Measurements from ENCODE around the gene ZHX3. TPM values are rescaled to one million over a fixed set of nuclear protein-coding genes. Genes with fewer than 3 reads are reported as not detected.

ZHX3 gene
- total and polyA plus RNA-seq, 5 experiments from 2014 or later, result 3.3 to 14.4 (median 10.4) TPM

- POLR2A ChIA-PET, result no interaction called here
- peaks cover 9 to 44% (median 28%) of the 10 kb centered on the region in 4 donors for H3K4me1 Mint-ChIP-seq
- peaks cover 0 to 39% (median 0%) of the 10 kb centered on the region in 3 donors for H3K36me3 Mint-ChIP-seq
- ATAC-seq (no peak), DNase-seq (no peak)
- no peaks in the 10 kb centered on the region for H3K9me3 Mint-ChIP-seq
- peak overlapping the region; percentile 44 to 85 (median 78) for H3K27ac Mint-ChIP-seq
- H3K4me3 Mint-ChIP-seq, result no peak overlapping the region
- no peaks in the 10 kb centered on the region for H3K27me3 Mint-ChIP-seq
Measured at GRCh38 chr20:41178904-41179432, 138.6 kb downstream of the ZHX3 start.

GRCh38 chr20:41178495-41178894 is 139.0 kb downstream of the ZHX3 start:
- Mint-ChIP-seq H3K27ac (peak overlapping the region in 9 of 10 donors; percentile 58 to 85 (median 83)), H3K4me1 (peaks cover 8 to 48% (median 28%) of the 10 kb centered on the region in 4 donors), H3K36me3 (peaks cover 0 to 44% (median 0%) of the 10 kb centered on the region in 3 donors), H3K4me3 (no peak overlapping the region), H3K27me3 (no peaks in the 10 kb centered on the region), H3K9me3 (no peaks in the 10 kb centered on the region)
- POLR2A ChIA-PET, result no interaction called here
- ATAC-seq (no peak), DNase-seq (no peak)

GRCh38 chr20:41177636-41178035 is 139.9 kb downstream of the ZHX3 start:
- peaks cover 0 to 53% (median 0%) of the 10 kb centered on the region in 3 donors for H3K36me3 Mint-ChIP-seq
- DNase-seq (peak in 1 of 10 donors; percentile 7), ATAC-seq (no peak)
- POLR2A ChIA-PET, result interaction anchor here (1.5 kb wide), 1 partner anchor 14 kb away, joined by 3 read pairs; no protein-coding TSS in a partner anchor
- peak overlapping the region in 9 of 10 donors; percentile 52 to 91 (median 83) for H3K27ac Mint-ChIP-seq
- no peak overlapping the region for H3K4me3 Mint-ChIP-seq
- H3K27me3 Mint-ChIP-seq, result no peaks in the 10 kb centered on the region
- H3K4me1 Mint-ChIP-seq, result peaks cover 14 to 55% (median 32%) of the 10 kb centered on the region in 4 donors
- no peaks in the 10 kb centered on the region for H3K9me3 Mint-ChIP-seq

- DNase-seq (peak in 1 of 10 donors; percentile 10), ATAC-seq (no peak)
- Mint-ChIP-seq H3K9me3 (no peaks in the 10 kb centered on the region), H3K4me3 (no peak overlapping the region), H3K27me3 (no peaks in the 10 kb centered on the region), H3K27ac (peak overlapping the region; percentile 58 to 91 (median 80)), H3K36me3 (peaks cover 0 to 59% (median 2%) of the 10 kb centered on the region in 3 donors), H3K4me1 (peaks cover 16 to 55% (median 31%) of the 10 kb centered on the region in 4 donors)
- POLR2A ChIA-PET, result interaction anchor here (0.9 to 1.5 kb wide), 2 partner anchors 13 to 42 kb away, joined by 3 read pairs; no protein-coding TSS in a partner anchor
Measured at GRCh38 chr20:41176711-41177552, 140.6 kb downstream of the ZHX3 start.

GRCh38 chr20:41175727-41176330 is 141.7 kb downstream of the ZHX3 start:
- Mint-ChIP-seq H3K27me3 (no peaks in the 10 kb centered on the region), H3K9me3 (no peaks in the 10 kb centered on the region), H3K4me1 (peaks cover 22 to 58% (median 32%) of the 10 kb centered on the region in 4 donors), H3K27ac (peak overlapping the region; percentile 58 to 91 (median 80)), H3K36me3 (peaks cover 0 to 68% (median 2%) of the 10 kb centered on the region in 3 donors), H3K4me3 (no peak overlapping the region)
- POLR2A ChIA-PET, result interaction anchor here (0.6 to 1.3 kb wide), 3 partner anchors 38 to 57 kb away, joined by 3 read pairs; partner anchors contain the start of gene PLCG1
- ATAC-seq, result no peak
- peak in 1 of 10 donors; percentile 11 for DNase-seq

- no peak overlapping the region for H3K4me3 Mint-ChIP-seq
- peaks cover 0 to 2% (median 0%) of the 10 kb centered on the region in 5 donors for H3K27me3 Mint-ChIP-seq
- no peaks in the 10 kb centered on the region for H3K9me3 Mint-ChIP-seq
- DNase-seq (no peak), ATAC-seq (no peak)
- peaks cover 24 to 60% (median 37%) of the 10 kb centered on the region in 4 donors for H3K4me1 Mint-ChIP-seq
- H3K27ac Mint-ChIP-seq, result peak overlapping the region in 9 of 10 donors; percentile 41 to 89 (median 78)
- POLR2A ChIA-PET, result interaction anchor here (1.3 to 4.0 kb wide), 2 partner anchors 37 kb away, joined by 3 to 59 read pairs; partner anchors contain the start of gene PLCG1
- peaks cover 0 to 73% (median 4%) of the 10 kb centered on the region in 3 donors for H3K36me3 Mint-ChIP-seq
Measured at GRCh38 chr20:41175201-41175651, 142.3 kb downstream of the ZHX3 start.

DNA sequence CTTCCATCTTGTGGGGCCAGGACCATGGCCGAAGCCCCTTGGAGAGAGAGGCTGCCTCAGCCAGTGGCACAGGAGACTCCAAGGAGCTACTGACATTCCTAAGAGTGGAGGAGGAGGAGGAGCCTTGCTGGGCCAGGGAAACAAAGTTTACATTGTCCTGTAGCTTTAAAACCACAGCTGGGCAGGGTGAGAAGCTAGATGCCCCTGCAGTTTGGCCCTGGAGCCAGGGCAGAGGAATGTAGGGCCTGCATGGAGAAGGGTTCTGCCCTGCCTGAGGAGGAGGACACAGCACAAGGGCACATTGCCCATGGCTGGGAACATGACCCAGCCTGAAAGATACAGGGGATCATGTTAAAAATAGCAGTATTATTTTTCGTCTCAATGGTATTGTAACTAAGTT is 142.7 kb downstream of the ZHX3 start:
- Mint-ChIP-seq H3K4me3 (no peak overlapping the region), H3K4me1 (peaks cover 24 to 63% (median 39%) of the 10 kb centered on the region in 4 donors), H3K27ac (peak overlapping the region; percentile 41 to 89 (median 76)), H3K9me3 (no peaks in the 10 kb centered on the region), H3K27me3 (peaks cover 0 to 2% (median 0%) of the 10 kb centered on the region in 5 donors), H3K36me3 (peaks cover 0 to 77% (median 4%) of the 10 kb centered on the region in 3 donors)
- no peak for ATAC-seq
- POLR2A ChIA-PET, result interaction anchor here (4.0 kb wide), 1 partner anchor 36 kb away, joined by 59 read pairs; the partner anchor contains the start of gene PLCG1
- DNase-seq, result peak in 1 of 10 donors; percentile 10

- no peak for DNase-seq
- POLR2A ChIA-PET, result interaction anchor here (1.9 to 4.0 kb wide), 2 partner anchors 31 to 36 kb away, joined by 4 to 59 read pairs; partner anchors contain the start of gene PLCG1
Measured at GRCh38 chr20:41174373-41174772, 143.2 kb downstream of the ZHX3 start.

GRCh38 chr20:41173791-41174341 is 143.7 kb downstream of the ZHX3 start:
- peaks cover 24 to 60% (median 41%) of the 10 kb centered on the region in 4 donors for H3K4me1 Mint-ChIP-seq
- POLR2A ChIA-PET, result interaction anchor here (1.9 to 7.5 kb wide), 3 partner anchors 17 to 35 kb away, joined by 4 to 83 read pairs (median 59); partner anchors contain the start of gene PLCG1
- DNase-seq, result peak in 1 of 10 donors; percentile 10

More at GRCh38 chr20:41174373-41174772, 143.2 kb downstream of the ZHX3 start:
- H3K27me3 Mint-ChIP-seq, result peaks cover 0 to 2% (median 0%) of the 10 kb centered on the region in 5 donors
- H3K36me3 Mint-ChIP-seq, result peaks cover 0 to 81% (median 4%) of the 10 kb centered on the region in 3 donors
- H3K27ac Mint-ChIP-seq, result peak overlapping the region in 9 of 10 donors; percentile 33 to 89 (median 72)
- peaks cover 24 to 63% (median 41%) of the 10 kb centered on the region in 4 donors for H3K4me1 Mint-ChIP-seq
- no peaks in the 10 kb centered on the region for H3K9me3 Mint-ChIP-seq
- H3K4me3 Mint-ChIP-seq, result no peak overlapping the region
- ATAC-seq, result no peak

DNA sequence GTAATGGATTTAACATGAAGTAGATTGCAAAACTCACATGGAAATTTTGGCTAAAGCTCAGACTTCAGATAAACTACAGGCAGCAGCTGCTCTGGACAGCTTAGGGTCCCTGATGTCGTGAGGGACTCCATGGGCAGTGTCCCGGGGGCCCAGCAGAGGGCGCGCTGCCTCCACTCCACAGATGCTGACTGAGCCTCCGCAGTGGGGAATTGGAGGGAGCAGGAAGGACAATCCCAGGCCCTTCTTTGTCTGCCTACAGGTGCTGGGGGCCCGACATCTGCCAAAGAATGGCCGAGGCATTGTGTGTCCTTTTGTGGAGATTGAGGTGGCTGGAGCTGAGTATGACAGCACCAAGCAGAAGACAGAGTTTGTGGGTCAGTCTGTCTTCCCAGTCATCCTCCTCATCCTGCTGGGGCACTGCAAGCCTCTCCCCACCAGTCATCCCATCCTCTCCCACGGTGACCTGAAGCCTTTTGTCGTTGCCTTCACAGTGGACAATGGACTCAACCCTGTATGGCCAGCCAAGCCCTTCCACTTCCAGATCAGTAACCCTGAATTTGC is 144.3 kb downstream of the ZHX3 start:
- POLR2A ChIA-PET, result interaction anchor here (0.8 to 7.5 kb wide), 4 partner anchors 16 to 167 kb away, joined by 3 to 83 read pairs (median 32); partner anchors contain the start of genes LPIN3 and PLCG1
- DNase-seq, result peak; percentile 47 to 82 (median 68)
- H3K4me3 Mint-ChIP-seq, result peak overlapping the region in 2 of 10 donors; percentile 11 to 26
- peaks cover 0 to 90% (median 6%) of the 10 kb centered on the region in 3 donors for H3K36me3 Mint-ChIP-seq
- no peaks in the 10 kb centered on the region for H3K9me3 Mint-ChIP-seq
- peak overlapping the region; percentile 34 to 94 (median 90) for H3K27ac Mint-ChIP-seq
- peaks cover 24 to 57% (median 43%) of the 10 kb centered on the region in 4 donors for H3K4me1 Mint-ChIP-seq
- H3K27me3 Mint-ChIP-seq, result peaks cover 0 to 2% (median 0%) of the 10 kb centered on the region in 5 donors
- ATAC-seq, result peak; percentile 90 to 94

More at GRCh38 chr20:41173791-41174341, 143.7 kb downstream of the ZHX3 start:
- ATAC-seq, result no peak
- no peak overlapping the region for H3K4me3 Mint-ChIP-seq
- peaks cover 0 to 2% (median 0%) of the 10 kb centered on the region in 5 donors for H3K27me3 Mint-ChIP-seq
- H3K9me3 Mint-ChIP-seq, result no peaks in the 10 kb centered on the region
- H3K27ac Mint-ChIP-seq, result peak overlapping the region; percentile 43 to 94 (median 89)
- peaks cover 0 to 86% (median 6%) of the 10 kb centered on the region in 3 donors for H3K36me3 Mint-ChIP-seq
